SK-N-SH treated with all-trans-retinoic acid at 6 μM for 48 hours (cell line): ENCODE measurements around the gene WNK1.

Source experiments
- ATAC-seq: fragments of 200-7000 bp; cut with Tn5 transposase; 3 replicates; pipeline ENCODE4 v1.9.1; 2020; ENCODE audit warnings: mild to moderate bottlenecking, moderate library complexity
- ARNTL ChIP-seq: fragments of 450-650 bp; formaldehyde crosslinking; IDR thresholded peaks from 2 replicates; pipeline ENCODE4 v1.5.0; 2020; ENCODE audit warnings: low read depth, mild to moderate bottlenecking, moderate library complexity, borderline replicate concordance
- BACH2 ChIP-seq: fragments of 250-450 bp; sonication (Bioruptor Pico); IDR thresholded peaks from 2 replicates; pipeline ENCODE4 v1.9.0; 2021; ENCODE audit warnings: mild to moderate bottlenecking, borderline replicate concordance
- CSDC2 ChIP-seq: fragments of 250-450 bp; sonication (Bioruptor Pico); IDR thresholded peaks from 2 replicates; pipeline ENCODE4 v1.5.0; 2020; ENCODE audit warnings: mild to moderate bottlenecking, moderate library complexity
- CSRNP3 ChIP-seq: fragments of 250-450 bp; sonication (Bioruptor Pico); IDR thresholded peaks from 2 replicates; pipeline ENCODE4 v1.5.1; 2021; ENCODE audit warnings: mild to moderate bottlenecking, moderate library complexity
- ESRRG ChIP-seq: fragments of 250-450 bp; sonication (Bioruptor Pico); IDR thresholded peaks from 2 replicates; pipeline ENCODE4 v1.6.1; 2021; ENCODE audit warnings: mild to moderate bottlenecking
- GLIS3 ChIP-seq: fragments of 250-450 bp; sonication (Bioruptor Pico); IDR thresholded peaks from 2 replicates; pipeline ENCODE4 v1.5.0; 2020; ENCODE audit warnings: mild to moderate bottlenecking, moderate library complexity
- ISL1 ChIP-seq: fragments of 250-450 bp; sonication (Bioruptor Pico); IDR thresholded peaks from 2 replicates; pipeline ENCODE4 v2.1.2; 2022; ENCODE audit warnings: mild to moderate bottlenecking, moderate library complexity
- PATZ1 ChIP-seq: fragments of 250-450 bp; sonication (Bioruptor Pico); IDR thresholded peaks from 2 replicates; pipeline ENCODE4 v1.8.0; 2020; ENCODE audit warnings: mild to moderate bottlenecking, moderate library complexity, borderline replicate concordance
- PPARA ChIP-seq: fragments of 250-450 bp; sonication (Bioruptor Pico); IDR thresholded peaks from 2 replicates; pipeline ENCODE4 v1.5.0; 2020; ENCODE audit warnings: mild to moderate bottlenecking, borderline replicate concordance
- RARB ChIP-seq: fragments of 250-450 bp; sonication (Bioruptor Pico); IDR thresholded peaks from 2 replicates; pipeline ENCODE4 v1.8.0; 2021; ENCODE audit warnings: mild to moderate bottlenecking, moderate library complexity
- SNAI2 ChIP-seq: fragments of 250-450 bp; sonication (Bioruptor Pico); IDR thresholded peaks from 2 replicates; pipeline ENCODE4 v1.5.0; 2020; ENCODE audit warnings: mild to moderate bottlenecking, moderate library complexity
- TCF4 ChIP-seq: fragments of 250-450 bp; sonication (Bioruptor Pico); IDR thresholded peaks from 2 replicates; pipeline ENCODE4 v1.8.0; 2021; ENCODE audit warnings: mild to moderate bottlenecking, moderate library complexity, borderline replicate concordance
- TOX ChIP-seq: fragments of 250-450 bp; sonication (Bioruptor Pico); IDR thresholded peaks from 2 replicates; pipeline ENCODE4 v1.8.0; 2021; ENCODE audit warnings: mild to moderate bottlenecking, moderate library complexity, borderline replicate concordance
- TSHZ2 ChIP-seq: fragments of 250-450 bp; sonication (Bioruptor Pico); IDR thresholded peaks from 2 replicates; pipeline ENCODE4 v1.5.0; 2020; ENCODE audit warnings: mild to moderate bottlenecking, moderate library complexity
- ZFP3 ChIP-seq: fragments of 250-450 bp; sonication (Bioruptor Pico); IDR thresholded peaks from 2 replicates; pipeline ENCODE4 v1.5.0; 2020; ENCODE audit warnings: mild to moderate bottlenecking, moderate library complexity
- ZFP30 ChIP-seq: fragments of 450-650 bp; formaldehyde crosslinking; IDR thresholded peaks from 2 replicates; pipeline ENCODE4 v1.5.0; 2022; ENCODE audit warnings: mild to moderate bottlenecking, moderate library complexity
- ZNF565 ChIP-seq: fragments of 450-650 bp; formaldehyde crosslinking; conservative IDR thresholded peaks from 2 replicates; pipeline ENCODE4 v1.5.0; 2020; ENCODE audit warnings: low read depth, mild to moderate bottlenecking, moderate library complexity
- ZNF70 ChIP-seq: fragments of 450-650 bp; formaldehyde crosslinking; IDR thresholded peaks from 2 replicates; pipeline ENCODE4 v1.5.0; 2020; ENCODE audit warnings: mild to moderate bottlenecking, moderate library complexity
- ZNF8 ChIP-seq: fragments of 450-650 bp; formaldehyde crosslinking; IDR thresholded peaks from 2 replicates; pipeline ENCODE4 v1.5.0; 2020; ENCODE audit warnings: mild to moderate bottlenecking, moderate library complexity
- TF ChIP-seq, protein P1 (sequence below): fragments of 250-450 bp; sonication (Bioruptor Pico); IDR thresholded peaks from 2 replicates; pipeline ENCODE4 v1.5.1; 2020; ENCODE audit warnings: low read depth, mild to moderate bottlenecking, moderate library complexity
- TF ChIP-seq, protein P2 (sequence below): fragments of 250-450 bp; sonication (Bioruptor Pico); IDR thresholded peaks from 2 replicates; pipeline ENCODE4 v1.8.0; 2021; ENCODE audit warnings: low read depth, mild to moderate bottlenecking, moderate library complexity, borderline replicate concordance

WNK1 gene

DNA sequence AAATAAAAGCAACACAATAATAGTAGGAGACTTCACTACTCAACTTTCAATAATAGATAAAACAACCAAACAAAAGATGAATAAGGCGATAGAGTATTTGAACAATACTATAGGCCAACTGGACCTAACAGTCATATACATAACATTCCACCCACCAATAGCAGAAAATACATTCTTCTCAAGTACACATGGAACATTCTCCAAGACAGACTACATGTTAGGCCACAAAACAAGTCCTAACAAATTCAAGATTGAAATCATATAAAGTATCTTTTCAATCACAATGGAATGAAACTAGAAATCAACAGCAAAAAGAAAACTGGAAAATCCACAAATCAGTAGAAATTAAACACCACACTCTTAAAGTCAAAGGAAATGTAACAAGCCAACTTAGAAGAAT is 168.3 kb downstream of the WNK1 start:
- no peak for TF ChIP-seq ESRRG (CRISPR knock-in tag)
- TF ChIP-seq CSDC2 = no peak
- TF ChIP-seq PPARA (CRISPR knock-in tag) = no peak
- TF ChIP-seq ZNF70 (CRISPR knock-in tag) = no peak
- TF ChIP-seq TOX = no peak
- TF ChIP-seq, protein P1, sequence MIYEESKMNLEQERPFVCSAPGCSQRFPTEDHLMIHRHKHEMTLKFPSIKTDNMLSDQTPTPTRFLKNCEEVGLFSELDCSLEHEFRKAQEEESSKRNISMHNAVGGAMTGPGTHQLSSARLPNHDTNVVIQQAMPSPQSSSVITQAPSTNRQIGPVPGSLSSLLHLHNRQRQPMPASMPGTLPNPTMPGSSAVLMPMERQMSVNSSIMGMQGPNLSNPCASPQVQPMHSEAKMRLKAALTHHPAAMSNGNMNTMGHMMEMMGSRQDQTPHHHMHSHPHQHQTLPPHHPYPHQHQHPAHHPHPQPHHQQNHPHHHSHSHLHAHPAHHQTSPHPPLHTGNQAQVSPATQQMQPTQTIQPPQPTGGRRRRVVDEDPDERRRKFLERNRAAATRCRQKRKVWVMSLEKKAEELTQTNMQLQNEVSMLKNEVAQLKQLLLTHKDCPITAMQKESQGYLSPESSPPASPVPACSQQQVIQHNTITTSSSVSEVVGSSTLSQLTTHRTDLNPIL (CRISPR knock-in tag) = no peak
- TF ChIP-seq RARB (CRISPR knock-in tag) = no peak
- no peak for TF ChIP-seq TSHZ2
- TF ChIP-seq ARNTL (CRISPR knock-in tag) = no peak
- TF ChIP-seq ZFP30 (CRISPR knock-in tag) = no peak
- no peak for TF ChIP-seq GLIS3 (CRISPR knock-in tag)
- no peak for TF ChIP-seq ZFP3 (CRISPR knock-in tag)
- TF ChIP-seq ISL1 (CRISPR knock-in tag) = no peak
- no peak for TF ChIP-seq CSRNP3 (CRISPR knock-in tag)
- TF ChIP-seq TCF4 = no peak
- TF ChIP-seq BACH2 (CRISPR knock-in tag) = no peak
- no peak for TF ChIP-seq ZNF565 (CRISPR knock-in tag)
- no peak for TF ChIP-seq SNAI2 (CRISPR knock-in tag)
- no peak for TF ChIP-seq ZNF8 (CRISPR knock-in tag)
- no peak for ATAC-seq

DNA sequence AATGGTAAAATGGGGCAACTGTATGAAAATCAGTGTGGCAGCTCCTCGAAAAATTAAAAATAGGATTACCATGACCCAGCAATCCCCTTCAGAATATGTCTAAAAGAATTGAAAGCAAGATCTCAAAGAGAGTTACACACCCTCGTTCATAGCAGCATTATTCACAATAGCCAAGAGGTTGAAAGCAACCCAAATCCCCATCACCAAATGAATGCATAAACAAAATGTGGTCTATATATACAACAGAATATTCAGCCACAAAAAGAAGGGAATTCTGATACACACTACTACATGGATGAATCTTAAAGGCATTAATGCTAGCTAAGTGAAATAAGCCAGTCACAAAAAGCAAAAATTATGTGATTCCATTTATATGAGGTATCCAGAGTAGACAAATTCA is 169.9 kb downstream of the WNK1 start:
- TF ChIP-seq CSRNP3 (CRISPR knock-in tag) (no peak), ZFP3 (CRISPR knock-in tag) (no peak), ZFP30 (CRISPR knock-in tag) (no peak), PATZ1 (CRISPR knock-in tag) (no peak), TCF4 (no peak), ARNTL (CRISPR knock-in tag) (no peak), ZNF8 (CRISPR knock-in tag) (no peak), ISL1 (CRISPR knock-in tag) (no peak), PPARA (CRISPR knock-in tag) (no peak), ZNF70 (CRISPR knock-in tag) (no peak), ESRRG (CRISPR knock-in tag) (no peak), BACH2 (CRISPR knock-in tag) (no peak), GLIS3 (CRISPR knock-in tag) (no peak)
- TF ChIP-seq, protein P2, sequence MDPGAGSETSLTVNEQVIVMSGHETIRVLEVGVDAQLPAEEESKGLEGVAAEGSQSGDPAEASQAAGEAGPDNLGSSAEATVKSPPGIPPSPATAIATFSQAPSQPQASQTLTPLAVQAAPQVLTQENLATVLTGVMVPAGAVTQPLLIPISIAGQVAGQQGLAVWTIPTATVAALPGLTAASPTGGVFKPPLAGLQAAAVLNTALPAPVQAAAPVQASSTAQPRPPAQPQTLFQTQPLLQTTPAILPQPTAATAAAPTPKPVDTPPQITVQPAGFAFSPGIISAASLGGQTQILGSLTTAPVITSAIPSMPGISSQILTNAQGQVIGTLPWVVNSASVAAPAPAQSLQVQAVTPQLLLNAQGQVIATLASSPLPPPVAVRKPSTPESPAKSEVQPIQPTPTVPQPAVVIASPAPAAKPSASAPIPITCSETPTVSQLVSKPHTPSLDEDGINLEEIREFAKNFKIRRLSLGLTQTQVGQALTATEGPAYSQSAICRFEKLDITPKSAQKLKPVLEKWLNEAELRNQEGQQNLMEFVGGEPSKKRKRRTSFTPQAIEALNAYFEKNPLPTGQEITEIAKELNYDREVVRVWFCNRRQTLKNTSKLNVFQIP (CRISPR knock-in tag) = no peak
- ATAC-seq = no peak
